SJSA1 (cell line): ENCODE data around the gene ADGRA1. TPM values are rescaled to one million over a fixed set of nuclear protein-coding genes. Genes with fewer than 3 reads are reported as not detected.
"Not testable (repeated sequence)": the region's sequence is repeated elsewhere in the genome, so short reads cannot be mapped to it uniquely, and the experiment has no call there.

Experiments
- DNase-seq, 2 experiments: peaks; one replicate each; pipeline ENCODE4 v3.0.0-alpha.2; 2015 to 2020; ENCODE audit warnings: low spot score in 2 of 2, low read depth in 1 of 2
- H3K27ac ChIP-seq: fragments of 250-450 bp; sonication (Bioruptor Pico); 2 replicates; pipeline ENCODE4 v1.5.1; 2020; ENCODE audit warnings: mild to moderate bottlenecking, moderate library complexity
- H3K27me3 ChIP-seq: fragments of 250-450 bp; sonication (Bioruptor Pico); replicated peaks from 2 replicates; pipeline ENCODE4 v1.5.1; 2020; ENCODE audit warnings: mild to moderate bottlenecking, moderate library complexity
- H3K36me3 ChIP-seq: fragments of 250-450 bp; sonication (Bioruptor Pico); 2 replicates; pipeline ENCODE4 v1.5.1; 2020; ENCODE audit warnings: mild to moderate bottlenecking
- H3K4me1 ChIP-seq: fragments of 250-450 bp; sonication (Bioruptor Pico); replicated peaks from 2 replicates; pipeline ENCODE4 v1.6.1; 2021; ENCODE audit warnings: mild to moderate bottlenecking
- H3K4me3 ChIP-seq: fragments of 250-450 bp; sonication (Bioruptor Pico); 2 replicates; pipeline ENCODE4 v1.5.1; 2020; ENCODE audit warnings: mild to moderate bottlenecking
- H3K9me3 ChIP-seq: fragments of 250-450 bp; sonication (Bioruptor Pico); replicated peaks from 2 replicates; pipeline ENCODE4 v1.5.1; 2020; ENCODE audit warnings: mild to moderate bottlenecking
- total RNA-seq: library from RNA; depleted of rRNA; stranded (reverse); fragments of >200 nt; shearing (Covaris generic); gene quantifications from 2 replicates; pipeline ENCODE4 v1.2.3, GENCODE V29; 2014

ADGRA1 gene
- total RNA-seq, 1 experiment from 2014 or later = not detected

DNA sequence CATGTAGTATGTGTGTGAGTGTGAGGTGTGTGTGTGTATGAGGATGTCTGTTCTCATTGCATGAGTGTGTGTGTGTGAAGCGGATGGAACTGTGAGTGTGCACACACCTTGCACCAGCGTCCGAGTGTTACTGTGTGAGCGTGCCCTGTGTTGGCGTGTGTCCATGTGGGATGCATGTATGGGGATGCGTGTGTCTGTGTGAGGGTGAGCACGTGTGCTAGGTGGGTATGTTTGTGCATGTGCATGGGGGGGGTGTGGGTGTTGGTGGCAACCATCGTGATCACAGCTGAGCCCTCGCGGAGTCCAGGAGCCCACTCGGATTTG, 78.7 kb downstream of the ADGRA1 start:
- no peak for DNase-seq
- Histone ChIP-seq H3K27ac (no peak overlapping the region), H3K27me3 (peaks cover under 1% of the 10 kb centered on the region), H3K4me1 (no peaks in the 10 kb centered on the region), H3K36me3 (no peaks in the 10 kb centered on the region), H3K4me3 (no peak overlapping the region), H3K9me3 (no peaks in the 10 kb centered on the region)

DNA sequence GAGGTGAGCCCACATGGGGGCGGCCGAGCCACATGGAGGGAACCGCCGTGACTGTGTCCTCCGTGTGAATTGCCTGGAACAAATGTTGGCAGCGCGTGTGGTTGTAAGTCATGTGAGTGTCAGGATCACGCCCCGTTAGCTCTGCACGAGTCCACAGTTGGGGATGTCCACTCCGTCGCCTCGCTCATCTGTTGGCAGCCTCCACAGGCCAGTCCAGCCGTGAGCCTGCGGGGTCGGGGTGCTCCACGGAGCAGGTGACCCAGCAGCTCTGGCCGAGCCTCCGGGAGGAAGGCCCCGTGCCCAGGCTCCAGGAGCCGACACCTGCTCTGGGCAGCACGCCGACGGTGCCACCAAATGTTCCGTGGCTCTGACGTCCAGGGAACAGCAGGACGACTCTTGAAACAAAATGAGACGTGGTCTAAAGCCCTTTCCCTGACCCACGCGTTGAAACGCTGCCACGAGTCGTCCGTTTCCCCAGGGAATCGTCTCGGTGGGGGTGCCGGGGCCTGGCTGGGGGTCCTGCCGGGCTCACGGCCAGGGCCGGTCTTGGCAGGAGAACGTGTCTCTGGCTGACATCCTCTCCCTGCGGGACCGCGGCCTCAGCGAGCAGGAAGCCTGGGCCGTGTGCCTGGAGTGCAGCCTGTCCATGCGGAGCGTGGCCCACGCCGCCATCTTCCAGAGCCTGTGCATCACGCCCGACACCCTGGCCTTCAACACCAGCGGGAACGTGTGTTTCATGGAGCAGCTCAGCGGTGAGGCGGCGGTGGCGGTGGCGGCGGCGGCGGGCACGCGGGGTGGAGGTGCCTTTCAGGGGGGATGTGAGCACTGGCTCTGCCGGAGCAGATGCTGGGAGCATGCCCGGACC, 79.3 kb downstream of the ADGRA1 start:
- no peaks in the 10 kb centered on the region for H3K36me3 ChIP-seq
- no peaks in the 10 kb centered on the region; the same call in 1 of the 2 replicates for H3K27me3 ChIP-seq
- no peaks in the 10 kb centered on the region for H3K4me1 ChIP-seq
- no peak for DNase-seq
- no peak overlapping the region for H3K4me3 ChIP-seq
- H3K27ac ChIP-seq = no peak overlapping the region
- no peaks in the 10 kb centered on the region for H3K9me3 ChIP-seq

DNA sequence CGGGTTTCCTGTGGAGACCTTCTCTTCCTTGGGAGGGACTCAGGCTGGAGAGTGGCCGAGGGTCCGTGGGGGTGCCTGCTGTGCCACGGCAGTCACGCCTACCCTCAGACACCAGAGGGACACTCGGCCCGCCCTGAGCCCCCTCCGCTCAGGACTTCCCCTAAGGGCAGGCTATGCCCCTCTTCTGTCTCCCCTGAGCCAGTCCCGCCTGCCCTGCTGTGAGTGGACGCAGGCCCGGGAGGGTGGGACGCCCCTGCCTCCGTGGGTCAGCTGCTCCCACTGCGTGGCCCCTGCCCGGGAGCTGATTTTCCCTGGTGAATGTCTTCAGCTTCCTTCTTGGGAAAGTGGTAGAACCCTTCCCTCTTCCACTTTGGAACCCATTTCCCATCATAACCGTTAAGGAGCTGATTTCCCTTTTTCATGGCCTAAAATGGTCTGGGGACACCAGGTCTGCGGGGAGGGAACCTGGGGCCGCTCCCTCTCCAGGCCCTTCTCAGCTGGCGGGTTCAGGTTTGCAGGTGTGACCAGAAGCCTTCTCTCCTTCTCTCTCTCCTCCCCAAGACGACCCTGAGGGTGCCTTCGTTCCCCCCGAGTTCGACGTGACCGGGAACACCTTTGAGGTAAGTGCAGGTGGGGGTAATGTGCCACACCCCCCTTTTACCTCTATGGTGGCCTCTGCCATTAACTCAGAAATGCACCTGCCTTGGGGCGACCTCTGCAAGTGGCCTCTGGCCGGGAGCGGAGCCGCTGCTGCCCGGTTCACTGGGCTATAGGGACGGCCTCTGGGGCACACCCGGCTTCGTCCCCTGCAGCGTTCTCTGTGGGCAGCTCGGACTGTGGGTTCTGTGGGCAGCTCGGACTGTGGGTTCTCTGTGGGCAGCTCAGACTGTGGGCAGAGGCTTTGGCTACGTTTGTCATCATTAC, 80.2 kb downstream of the ADGRA1 start:
- no peaks in the 10 kb centered on the region; the same call in 1 of the 2 replicates for H3K27me3 ChIP-seq
- no peak overlapping the region for H3K27ac ChIP-seq
- no peaks in the 10 kb centered on the region for H3K4me1 ChIP-seq
- peak in 1 of 2 experiments; percentile 31 for DNase-seq
- no peaks in the 10 kb centered on the region for H3K9me3 ChIP-seq
- no peaks in the 10 kb centered on the region for H3K36me3 ChIP-seq
- H3K4me3 ChIP-seq = no peak overlapping the region

DNA sequence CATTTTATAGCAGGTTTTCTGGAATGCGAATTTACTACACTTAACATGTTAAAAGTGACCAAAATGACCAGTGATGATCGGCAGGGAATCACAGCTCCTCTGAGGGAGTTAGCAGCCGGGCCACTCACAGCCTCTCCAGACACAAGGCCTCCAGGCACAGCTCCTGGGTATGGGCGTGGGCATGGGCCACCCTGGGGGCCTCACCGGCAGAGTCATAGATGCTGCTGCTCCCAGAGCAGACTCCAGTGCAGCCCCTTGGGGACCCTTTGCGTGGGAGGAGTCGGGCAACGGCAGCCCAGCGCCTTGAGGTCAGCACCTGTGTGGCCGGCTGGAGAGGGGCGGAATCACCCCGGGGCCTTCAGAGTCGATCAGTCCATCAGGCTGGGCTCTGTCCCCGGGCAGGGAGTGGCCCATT, 80.9 kb downstream of the ADGRA1 start:
- Histone ChIP-seq H3K27ac (no peak overlapping the region), H3K9me3 (no peaks in the 10 kb centered on the region), H3K27me3 (no peaks in the 10 kb centered on the region; the same call in 1 of the 2 replicates), H3K4me1 (no peaks in the 10 kb centered on the region), H3K36me3 (no peaks in the 10 kb centered on the region), H3K4me3 (no peak overlapping the region)
- no peak for DNase-seq

DNA sequence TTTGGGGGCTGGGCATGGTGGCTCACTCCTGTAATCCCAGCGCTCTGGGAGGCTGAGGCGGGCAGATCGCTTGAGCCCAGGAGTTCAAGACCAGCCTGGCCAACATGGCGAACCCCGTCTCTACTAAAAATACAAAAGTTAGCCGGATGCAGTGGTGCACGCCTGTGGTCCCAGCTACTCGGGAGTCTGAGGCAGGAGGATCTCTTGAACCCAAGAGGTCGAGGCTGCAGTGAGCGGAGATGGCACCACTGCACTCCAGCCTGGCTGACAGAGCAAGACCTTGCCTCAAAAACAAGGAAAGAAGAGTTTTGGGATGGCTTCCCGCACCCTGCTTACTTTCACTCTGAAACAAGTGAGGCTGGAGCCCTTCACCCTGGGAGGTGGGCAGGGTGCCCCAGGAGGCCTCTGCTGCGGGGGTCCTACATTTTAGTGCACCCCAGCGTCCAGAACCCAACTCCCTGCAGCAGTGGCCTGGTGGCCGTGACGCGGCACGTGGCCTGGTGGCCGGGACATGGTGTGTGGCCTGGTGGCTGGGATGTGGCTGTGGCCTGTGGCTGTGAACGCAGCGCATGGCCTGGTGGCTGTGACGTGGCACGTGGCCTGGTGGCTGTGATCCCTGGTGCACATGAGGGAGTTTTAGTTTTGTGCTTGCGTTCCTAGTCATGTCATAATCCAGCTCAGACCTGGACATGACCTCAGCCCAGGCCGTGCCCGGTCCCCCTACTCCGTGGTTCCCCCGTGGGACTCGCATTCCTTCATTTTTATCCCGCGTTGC, 81.6 kb downstream of the ADGRA1 start:
- H3K36me3 ChIP-seq = no peaks in the 10 kb centered on the region
- no peak overlapping the region for H3K4me3 ChIP-seq
- no peak for DNase-seq
- H3K27me3 ChIP-seq = no peaks in the 10 kb centered on the region; the same call in 1 of the 2 replicates
- no peaks in the 10 kb centered on the region for H3K4me1 ChIP-seq
- no peak overlapping the region for H3K27ac ChIP-seq
- H3K9me3 ChIP-seq = no peaks in the 10 kb centered on the region

DNA sequence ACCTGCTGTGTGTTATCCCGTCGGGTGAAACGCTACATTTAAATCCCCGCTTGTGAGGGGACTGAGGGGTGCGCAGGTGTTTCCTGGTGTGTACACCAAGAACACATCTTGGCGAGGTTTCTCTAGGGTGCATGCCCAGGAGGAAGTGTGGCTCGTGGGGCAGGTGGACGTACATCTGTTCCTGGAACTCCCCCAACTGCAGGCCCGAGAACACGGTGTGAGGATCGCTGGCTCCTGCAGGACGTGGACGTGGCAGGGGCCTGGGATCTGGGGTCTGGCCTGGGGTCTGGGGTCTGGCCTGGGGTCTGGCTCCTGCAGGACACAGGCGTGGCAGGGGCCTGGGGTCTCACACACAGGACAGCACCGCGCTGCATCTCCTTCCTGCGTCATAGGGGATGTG, 82.4 kb downstream of the ADGRA1 start:
- H3K9me3 ChIP-seq = no peaks in the 10 kb centered on the region
- no peaks in the 10 kb centered on the region; the same call in 1 of the 2 replicates for H3K27me3 ChIP-seq
- no peak overlapping the region for H3K27ac ChIP-seq
- H3K36me3 ChIP-seq = no peaks in the 10 kb centered on the region
- DNase-seq = no peak
- H3K4me1 ChIP-seq = no peaks in the 10 kb centered on the region
- no peak overlapping the region for H3K4me3 ChIP-seq

DNA sequence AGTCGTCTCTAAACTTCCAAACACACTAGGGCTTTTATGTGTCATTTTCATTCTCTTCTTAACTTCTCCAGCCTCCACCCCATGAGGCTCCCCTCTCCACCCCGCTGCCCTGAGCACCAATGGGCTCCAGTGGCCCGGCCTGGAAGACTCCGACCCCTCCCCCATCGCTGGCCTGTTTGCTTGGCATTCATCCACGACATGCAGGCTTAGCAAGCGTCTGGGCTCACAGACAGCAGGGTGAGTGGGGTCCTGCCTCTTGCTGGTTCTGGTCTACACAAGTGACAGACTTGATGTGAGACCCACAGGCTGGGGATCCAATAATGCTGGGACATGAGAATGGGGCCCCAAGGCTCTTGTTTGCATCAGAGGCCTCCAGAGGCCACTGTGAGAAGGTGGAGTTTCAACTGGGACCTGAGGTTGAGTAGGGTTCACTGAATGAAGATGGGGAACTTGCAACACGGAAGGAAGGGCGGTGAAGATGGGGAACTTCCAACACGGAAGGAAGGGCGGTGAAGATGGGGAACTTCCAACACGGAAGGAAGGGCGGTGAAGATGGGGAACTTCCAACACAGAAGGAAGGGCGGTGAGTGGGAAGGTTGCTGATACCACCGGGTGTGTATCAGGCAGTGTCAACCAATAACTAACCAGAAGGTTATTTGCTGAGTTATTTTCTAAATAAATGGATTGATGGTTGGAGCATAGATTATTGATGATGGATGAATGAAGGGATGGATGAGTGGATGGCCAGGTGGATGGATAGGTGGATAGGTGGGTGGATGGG, 86.3 kb downstream of the ADGRA1 start:
- no peak overlapping the region for H3K4me3 ChIP-seq
- no peaks in the 10 kb centered on the region for H3K36me3 ChIP-seq
- peaks cover 16% of the 10 kb centered on the region for H3K9me3 ChIP-seq
- DNase-seq = peak in 1 of 2 experiments; percentile 36
- H3K4me1 ChIP-seq = no peaks in the 10 kb centered on the region
- H3K27me3 ChIP-seq = no peaks in the 10 kb centered on the region; the same call in 1 of the 2 replicates
- no peak overlapping the region for H3K27ac ChIP-seq

DNA sequence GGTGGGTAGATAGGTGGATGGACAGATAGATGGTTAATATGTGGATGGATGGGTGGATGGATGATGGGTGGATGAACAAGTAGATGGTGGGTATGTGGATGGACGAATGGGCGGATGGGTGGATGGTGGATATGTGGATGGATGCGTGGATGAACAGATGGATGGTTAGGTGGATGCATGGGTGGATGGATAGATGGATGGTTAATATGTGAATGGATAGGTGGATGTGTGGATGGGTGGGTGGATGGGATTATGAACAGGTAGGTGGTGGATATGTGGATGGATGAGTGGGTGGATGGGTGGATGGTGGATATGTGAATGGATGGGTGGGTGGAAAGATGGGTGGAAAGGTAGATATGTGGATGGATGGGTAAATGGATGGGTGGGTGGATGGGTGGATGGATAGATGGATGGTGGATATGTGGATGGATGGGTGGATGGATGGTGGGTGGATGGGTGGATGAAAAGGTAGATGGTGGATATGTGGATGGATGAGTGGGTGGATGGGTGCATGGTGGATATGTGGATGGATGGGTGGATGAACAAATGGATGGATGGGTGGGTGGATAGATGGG, 87.1 kb downstream of the ADGRA1 start:
- no peaks in the 10 kb centered on the region for H3K4me1 ChIP-seq
- DNase-seq = no peak
- H3K27ac ChIP-seq = no peak overlapping the region
- no peaks in the 10 kb centered on the region; the same call in 1 of the 2 replicates for H3K27me3 ChIP-seq
- H3K36me3 ChIP-seq = no peaks in the 10 kb centered on the region
- no peak overlapping the region for H3K4me3 ChIP-seq
- H3K9me3 ChIP-seq = peaks cover 16% of the 10 kb centered on the region

DNA sequence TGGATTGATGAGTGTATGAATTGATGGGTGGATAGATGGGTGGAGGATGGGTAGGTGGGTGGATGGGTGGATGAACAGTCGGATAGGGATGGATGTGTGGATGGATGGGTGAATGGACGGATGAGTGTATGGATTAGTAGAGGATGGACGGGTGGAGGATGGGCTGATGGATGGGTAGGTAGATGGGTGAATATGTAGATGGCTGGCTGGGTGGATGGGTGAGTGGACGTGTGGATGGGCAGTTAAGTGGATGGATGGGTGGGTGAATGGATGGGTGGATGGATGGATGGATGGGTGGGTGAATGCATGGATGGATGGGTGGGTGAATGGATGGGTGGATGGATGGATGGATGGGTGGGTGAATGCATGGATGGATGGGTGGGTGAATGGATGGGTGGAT, 87.9 kb downstream of the ADGRA1 start:
- H3K9me3 ChIP-seq = peaks cover 16% of the 10 kb centered on the region
- not testable (repeated sequence) for H3K27ac ChIP-seq, H3K27me3 ChIP-seq, H3K4me1 ChIP-seq, H3K4me3 ChIP-seq, DNase-seq, H3K36me3 ChIP-seq

DNA sequence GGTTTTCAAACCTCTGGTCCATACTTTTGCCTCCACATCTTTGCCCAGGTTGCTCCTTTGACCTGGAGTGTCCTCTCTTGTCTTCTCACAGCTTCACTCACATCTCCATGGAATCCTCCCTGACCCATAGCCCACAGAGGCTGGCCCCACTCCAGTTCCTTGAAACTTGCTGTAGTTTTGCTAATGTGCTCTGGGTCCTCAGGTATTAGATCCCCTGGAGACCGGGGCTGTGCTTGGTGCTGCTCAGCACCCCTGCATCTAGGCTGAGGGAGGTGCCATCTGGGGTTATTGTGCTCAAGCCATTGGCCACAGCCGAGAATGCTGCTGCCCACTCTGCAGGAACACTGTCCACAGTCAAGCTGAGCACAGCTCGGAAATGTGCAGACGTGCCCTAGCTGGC, 88.8 kb downstream of the ADGRA1 start:
- no peaks in the 10 kb centered on the region for H3K4me1 ChIP-seq
- no peak overlapping the region for H3K4me3 ChIP-seq
- no peak for DNase-seq
- no peak overlapping the region for H3K27ac ChIP-seq
- H3K36me3 ChIP-seq = no peaks in the 10 kb centered on the region
- H3K9me3 ChIP-seq = peaks cover 16% of the 10 kb centered on the region
- no peaks in the 10 kb centered on the region for H3K27me3 ChIP-seq

DNA sequence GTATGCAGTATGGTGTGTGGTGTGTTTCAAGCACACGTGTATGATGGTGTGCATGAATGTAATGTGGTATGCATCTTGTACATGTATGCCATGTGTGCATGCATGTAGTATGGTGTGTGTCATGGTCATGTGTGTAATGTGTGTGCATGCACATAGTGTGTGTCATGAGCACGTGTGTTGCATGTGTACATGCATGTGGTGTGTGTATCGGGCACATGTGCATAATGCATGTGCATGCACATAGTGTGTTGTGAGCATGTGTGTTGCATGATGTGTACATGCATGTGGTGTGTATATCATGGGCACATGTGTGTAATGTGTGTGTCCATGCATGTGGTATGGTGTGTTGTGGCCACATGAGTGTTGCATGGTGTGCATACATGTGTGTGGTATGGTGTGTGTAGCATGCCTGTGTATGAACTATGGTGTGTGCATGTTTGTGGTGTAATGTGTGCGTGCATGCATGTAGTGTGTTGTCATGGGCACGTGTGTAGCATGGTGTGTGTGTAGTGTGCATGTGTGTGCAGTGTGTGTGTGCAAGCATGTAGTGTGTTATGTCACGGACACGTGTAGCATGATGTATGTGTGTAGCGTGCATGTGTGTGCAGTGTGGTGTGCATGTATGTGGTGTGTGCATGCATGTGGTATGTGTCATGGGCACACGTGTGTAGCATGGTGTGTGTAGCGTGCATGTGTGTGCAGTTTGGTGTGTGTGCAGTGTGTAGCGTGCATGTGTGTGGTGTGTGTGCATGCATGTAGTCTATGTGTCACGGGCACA, 89.8 kb downstream of the ADGRA1 start:
- no peaks in the 10 kb centered on the region for H3K27me3 ChIP-seq
- DNase-seq = no peak
- no peak overlapping the region for H3K27ac ChIP-seq
- H3K4me3 ChIP-seq = no peak overlapping the region
- no peaks in the 10 kb centered on the region for H3K4me1 ChIP-seq
- H3K36me3 ChIP-seq = no peaks in the 10 kb centered on the region
- peaks cover 16% of the 10 kb centered on the region for H3K9me3 ChIP-seq
